ENCODE data around the gene NALF2.

The NALF2 gene

DNA sequence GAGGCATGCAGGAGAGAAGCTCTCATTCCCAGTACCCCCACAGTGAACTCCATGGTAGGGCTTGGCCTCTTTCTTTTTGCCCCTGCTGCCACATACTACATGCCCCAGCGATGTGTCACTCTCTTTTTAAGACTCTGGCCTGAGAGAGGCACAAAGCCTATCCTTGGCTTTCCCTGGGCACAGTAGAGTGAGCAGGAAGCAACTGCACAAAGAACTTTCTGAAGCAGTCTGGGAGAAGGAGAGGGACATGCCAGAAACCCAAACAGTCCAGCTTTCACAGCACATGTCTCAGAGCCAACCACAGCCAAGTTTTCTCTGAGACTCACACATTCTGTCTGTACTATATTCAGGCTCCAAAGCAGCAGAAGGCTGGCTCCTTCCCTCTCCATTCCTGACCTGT is 7.9 kb upstream of the NALF2 start:
- TF ChIP-seq, protein P1, sequence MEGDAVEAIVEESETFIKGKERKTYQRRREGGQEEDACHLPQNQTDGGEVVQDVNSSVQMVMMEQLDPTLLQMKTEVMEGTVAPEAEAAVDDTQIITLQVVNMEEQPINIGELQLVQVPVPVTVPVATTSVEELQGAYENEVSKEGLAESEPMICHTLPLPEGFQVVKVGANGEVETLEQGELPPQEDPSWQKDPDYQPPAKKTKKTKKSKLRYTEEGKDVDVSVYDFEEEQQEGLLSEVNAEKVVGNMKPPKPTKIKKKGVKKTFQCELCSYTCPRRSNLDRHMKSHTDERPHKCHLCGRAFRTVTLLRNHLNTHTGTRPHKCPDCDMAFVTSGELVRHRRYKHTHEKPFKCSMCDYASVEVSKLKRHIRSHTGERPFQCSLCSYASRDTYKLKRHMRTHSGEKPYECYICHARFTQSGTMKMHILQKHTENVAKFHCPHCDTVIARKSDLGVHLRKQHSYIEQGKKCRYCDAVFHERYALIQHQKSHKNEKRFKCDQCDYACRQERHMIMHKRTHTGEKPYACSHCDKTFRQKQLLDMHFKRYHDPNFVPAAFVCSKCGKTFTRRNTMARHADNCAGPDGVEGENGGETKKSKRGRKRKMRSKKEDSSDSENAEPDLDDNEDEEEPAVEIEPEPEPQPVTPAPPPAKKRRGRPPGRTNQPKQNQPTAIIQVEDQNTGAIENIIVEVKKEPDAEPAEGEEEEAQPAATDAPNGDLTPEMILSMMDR (conservative IDR thresholded peaks at IDR 0.05; ENCODE audit: low read depth, low read length) = no peak
- DNase-seq (ENCODE audit: low read depth) = no peak
- no peak overlapping the region for H3K4me3 ChIP-seq (ENCODE audit: low read length)

DNA sequence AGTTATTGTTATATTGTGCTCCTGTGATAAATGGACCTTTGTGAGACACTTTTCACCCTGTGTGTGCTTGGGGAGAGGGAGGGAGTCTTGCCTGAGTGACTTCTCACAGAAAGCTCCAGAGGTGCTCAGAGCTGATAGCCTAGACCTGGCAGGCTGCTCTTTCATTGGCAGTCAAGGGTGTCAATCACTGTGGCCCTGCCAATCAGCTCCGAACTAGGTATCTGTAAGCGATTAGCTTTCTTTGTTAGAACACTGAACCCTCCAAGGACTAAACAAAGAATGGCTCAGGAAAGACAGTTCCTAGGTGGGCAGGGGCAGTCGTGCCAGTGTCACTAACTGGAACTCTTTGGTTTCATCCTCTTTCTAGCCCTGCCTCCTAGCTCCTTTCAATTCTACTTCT is 2.7 kb upstream of the NALF2 start:
- TF ChIP-seq, protein P1 (conservative IDR thresholded peaks at IDR 0.05; ENCODE audit: low read depth, low read length) = no peak
- no peak overlapping the region for H3K4me3 ChIP-seq (ENCODE audit: low read length)
- no peak for DNase-seq (ENCODE audit: low read depth)

DNA sequence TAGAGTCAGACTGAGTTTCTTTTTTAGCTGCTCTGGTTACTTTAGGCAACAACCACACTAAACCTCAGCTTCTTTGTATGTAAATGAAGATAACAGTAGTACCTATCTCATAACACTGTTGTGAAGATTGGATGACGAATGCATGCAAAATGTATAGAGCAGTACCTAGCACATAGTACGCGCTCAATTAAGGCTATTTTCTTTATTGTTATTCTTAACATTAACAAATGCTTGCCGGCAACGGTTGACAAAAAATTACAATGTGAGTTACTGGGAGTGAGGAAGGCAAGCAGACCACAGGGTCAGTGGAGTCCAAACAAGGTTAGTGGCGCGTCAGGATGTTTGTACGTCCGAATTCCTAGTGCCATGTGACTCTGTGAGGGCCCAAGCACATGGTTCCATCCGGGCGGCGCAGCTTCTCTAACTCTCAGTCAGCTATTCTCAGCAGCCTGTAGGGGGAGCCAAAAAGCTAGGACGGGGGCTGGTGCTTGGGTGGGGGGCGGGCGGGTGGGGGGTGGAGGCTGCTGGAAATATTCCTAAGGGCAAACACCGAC is 821 bp upstream of the NALF2 start:
- no peak overlapping the region for H3K4me3 ChIP-seq (ENCODE audit: low read length)
- DNase-seq (ENCODE audit: low read depth) = no peak
- TF ChIP-seq, protein P1 (conservative IDR thresholded peaks at IDR 0.05; ENCODE audit: low read depth, low read length) = peak; percentile 24

DNA sequence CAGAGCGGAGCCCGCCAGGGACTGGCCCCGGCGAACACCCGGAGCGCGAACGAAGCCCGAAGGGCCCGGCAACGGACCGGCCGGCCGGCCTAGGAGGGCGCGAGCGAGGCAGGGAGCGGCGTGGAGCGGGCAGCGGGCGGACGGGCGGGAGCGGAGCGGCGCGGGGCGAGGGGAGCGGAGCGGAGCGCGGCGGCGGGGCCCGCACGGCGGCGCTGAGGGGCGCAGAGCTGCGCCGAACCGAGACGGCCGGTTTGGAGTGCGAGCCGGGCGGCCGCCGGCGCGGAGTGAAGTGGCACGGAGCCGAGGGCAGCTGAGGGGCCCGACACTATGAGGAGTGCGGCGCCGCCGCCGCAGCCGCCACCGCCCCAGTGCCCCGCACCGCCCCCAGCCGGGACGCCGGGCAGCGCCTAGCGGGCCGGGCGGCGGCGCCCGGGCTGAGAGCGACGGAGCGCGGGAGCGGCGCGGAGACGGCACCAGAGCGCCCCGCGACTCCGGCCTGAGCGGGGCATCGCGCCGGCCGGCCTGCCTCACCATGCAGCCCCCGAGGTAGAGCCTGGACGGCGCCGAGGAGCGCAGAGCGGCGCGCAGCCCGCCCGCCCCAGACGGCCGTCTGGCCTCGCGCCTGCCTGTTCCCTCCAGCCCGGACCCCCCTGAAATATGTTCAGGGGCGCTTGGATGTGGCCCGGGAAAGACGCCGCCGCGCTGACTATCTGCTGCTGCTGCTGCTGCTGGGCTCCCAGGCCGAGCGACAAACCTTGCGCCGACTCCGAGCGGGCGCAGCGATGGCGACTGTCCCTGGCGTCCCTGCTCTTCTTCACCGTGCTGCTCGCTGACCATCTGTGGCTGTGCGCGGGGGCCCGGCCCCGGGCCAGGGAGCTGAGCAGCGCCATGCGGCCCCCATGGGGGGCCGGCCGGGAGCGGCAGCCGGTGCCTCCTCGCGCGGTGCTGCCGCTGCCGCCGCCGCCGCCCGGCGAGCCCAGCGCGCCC is 793 bp downstream of the NALF2 start:
- no peak for DNase-seq (ENCODE audit: low read depth)
- H3K4me3 ChIP-seq (ENCODE audit: low read length) = peak overlapping the region; percentile 40
- TF ChIP-seq, protein P1 (conservative IDR thresholded peaks at IDR 0.05; ENCODE audit: low read depth, low read length) = no peak

DNA sequence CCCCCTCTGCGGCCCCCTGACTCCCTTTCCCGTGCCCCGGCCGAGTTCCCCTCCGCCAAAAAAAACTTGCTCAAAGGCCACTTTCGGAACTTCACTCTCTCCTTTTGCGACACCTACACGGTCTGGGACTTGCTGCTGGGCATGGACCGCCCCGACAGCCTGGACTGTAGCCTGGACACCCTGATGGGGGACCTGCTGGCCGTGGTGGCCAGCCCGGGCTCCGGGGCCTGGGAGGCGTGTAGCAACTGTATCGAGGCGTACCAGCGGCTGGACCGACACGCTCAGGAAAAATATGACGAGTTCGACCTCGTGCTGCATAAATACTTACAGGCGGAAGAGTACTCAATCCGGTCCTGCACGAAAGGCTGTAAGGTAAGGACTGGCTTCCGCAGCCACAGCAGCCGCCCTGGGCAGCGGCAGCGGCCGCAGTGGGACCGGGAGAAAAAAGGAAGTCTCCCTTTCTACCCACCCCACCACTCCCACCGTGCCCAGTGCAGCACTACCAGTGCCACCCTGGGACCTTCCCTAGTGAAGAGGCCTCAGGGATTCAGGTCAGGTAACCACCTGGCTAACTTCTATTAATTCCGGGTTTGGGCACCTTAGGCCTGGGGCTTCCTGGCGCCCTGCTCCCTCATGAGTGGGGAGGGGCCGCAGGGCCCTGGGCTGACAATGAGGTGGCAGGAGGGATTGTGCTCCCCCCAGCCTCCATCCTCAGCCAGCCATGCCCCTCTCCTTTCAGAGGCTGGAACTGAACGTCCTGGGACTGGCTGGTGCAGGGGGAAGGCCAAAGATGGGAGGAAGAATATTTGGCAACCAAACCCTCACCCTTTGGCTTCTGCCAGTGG is 1.9 kb downstream of the NALF2 start:
- TF ChIP-seq, protein P1 (conservative IDR thresholded peaks at IDR 0.05; ENCODE audit: low read depth, low read length) = no peak
- no peak for DNase-seq (ENCODE audit: low read depth)
- H3K4me3 ChIP-seq (ENCODE audit: low read length) = no peak overlapping the region

DNA sequence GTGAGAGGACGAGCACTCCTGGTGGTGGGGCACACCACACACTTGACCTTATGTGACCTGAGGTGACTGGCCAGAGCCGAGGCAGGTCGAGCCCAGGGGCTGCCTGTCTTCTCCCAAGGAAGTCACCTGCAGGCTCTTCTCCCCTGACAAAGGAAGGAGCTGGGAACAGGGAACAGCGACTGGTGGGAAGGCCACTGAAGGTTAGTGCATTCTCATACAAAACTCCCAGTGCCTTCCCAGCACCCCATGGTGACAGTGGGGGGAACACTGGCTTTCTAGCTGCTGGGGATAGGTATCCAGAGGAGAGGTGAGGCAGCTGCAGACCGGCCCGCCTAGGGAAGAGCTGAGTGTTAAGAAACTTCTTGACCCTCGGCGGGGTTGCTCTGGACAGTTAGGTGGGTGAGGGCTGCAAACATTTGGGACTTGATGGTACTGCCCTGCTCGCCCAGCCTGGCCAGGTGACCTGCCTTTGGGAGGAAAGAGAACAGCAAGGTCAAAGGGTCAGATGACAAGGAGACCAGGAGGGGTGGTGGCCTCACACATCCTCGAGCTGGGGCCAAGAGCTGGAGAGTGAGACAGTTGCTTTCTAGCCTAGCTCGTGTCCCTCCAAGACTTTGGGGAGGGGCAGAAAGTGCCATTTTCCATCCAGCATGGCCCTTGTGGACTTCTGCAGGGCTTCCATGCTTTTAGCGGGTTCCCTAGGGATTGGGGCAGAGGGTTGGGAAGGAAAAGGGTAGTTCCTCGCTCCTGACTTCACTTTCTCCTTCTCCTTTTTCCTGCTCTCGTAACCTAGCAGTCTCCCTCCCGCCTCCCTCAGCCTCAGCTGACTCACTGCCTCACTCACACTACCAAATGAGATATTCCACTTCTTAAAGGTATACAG is 2.7 kb downstream of the NALF2 start:
- no peak overlapping the region for H3K4me3 ChIP-seq (ENCODE audit: low read length)
- TF ChIP-seq, protein P1 (conservative IDR thresholded peaks at IDR 0.05; ENCODE audit: low read depth, low read length) = no peak

More for the DNA sequence above, 2.7 kb downstream of the NALF2 start:
- no peak for DNase-seq (ENCODE audit: low read depth)

Data from retinal pigment epithelial cell (primary cell).